ENCODE results near the gene ITM2B.
A peak's percentile ranks its signal among the peaks of the same experiment; 100 is the strongest.

ITM2B gene

DNA sequence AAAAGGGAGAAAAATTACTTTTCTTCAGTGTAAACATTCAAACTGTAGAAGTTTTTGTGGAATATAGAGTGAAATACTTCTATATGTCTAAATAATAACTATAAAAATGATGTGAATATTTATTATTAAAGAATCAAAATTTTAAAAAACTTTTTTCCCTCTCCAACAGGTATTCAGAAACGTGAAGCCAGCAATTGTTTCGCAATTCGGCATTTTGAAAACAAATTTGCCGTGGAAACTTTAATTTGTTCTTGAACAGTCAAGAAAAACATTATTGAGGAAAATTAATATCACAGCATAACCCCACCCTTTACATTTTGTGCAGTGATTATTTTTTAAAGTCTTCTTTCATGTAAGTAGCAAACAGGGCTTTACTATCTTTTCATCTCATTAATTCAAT, 28.0 kb downstream of the ITM2B start:
- DNase-seq (ENCODE audit: low read depth): no peak

DNA sequence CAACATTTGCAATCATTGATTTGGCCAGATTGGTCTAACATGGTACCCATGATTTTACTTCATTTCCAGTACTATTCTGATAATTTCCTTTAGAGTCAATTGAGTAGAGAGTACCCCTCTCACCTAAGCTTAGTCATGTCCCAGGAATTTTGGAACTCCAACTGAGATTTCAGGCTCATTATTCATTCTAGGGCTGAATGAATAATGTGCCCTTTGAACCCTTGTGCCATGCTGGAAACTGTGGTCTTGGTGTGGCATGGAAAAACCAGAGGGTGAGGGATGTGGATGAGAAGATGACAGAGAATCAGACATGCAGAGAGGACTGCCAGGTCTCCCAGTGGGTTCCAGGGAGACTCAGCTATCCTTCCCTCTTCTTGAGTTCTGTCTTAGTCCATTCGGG, 30.2 kb downstream of the ITM2B start:
- DNase-seq (ENCODE audit: low read depth): no peak

DNA sequence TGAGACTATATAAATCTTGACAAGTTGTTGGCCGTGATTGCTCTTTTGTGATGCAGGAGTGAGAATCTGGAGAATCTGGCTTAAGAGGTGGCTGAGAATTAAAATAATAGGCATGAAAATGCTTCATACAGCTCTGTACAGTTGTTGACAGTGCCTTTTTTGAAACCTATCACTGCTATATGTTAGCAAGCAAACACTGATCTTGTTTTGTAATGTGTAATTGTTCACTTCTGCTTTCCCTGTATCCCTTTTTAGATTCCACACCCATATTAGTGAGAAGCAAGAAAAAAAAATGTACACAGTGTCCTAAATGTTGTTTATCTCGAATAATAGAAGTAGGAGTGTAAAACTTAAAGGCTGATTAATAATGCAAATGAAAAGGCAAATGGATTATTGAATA, 31.1 kb downstream of the ITM2B start:
- no peak for DNase-seq (ENCODE audit: low read depth)

DNA sequence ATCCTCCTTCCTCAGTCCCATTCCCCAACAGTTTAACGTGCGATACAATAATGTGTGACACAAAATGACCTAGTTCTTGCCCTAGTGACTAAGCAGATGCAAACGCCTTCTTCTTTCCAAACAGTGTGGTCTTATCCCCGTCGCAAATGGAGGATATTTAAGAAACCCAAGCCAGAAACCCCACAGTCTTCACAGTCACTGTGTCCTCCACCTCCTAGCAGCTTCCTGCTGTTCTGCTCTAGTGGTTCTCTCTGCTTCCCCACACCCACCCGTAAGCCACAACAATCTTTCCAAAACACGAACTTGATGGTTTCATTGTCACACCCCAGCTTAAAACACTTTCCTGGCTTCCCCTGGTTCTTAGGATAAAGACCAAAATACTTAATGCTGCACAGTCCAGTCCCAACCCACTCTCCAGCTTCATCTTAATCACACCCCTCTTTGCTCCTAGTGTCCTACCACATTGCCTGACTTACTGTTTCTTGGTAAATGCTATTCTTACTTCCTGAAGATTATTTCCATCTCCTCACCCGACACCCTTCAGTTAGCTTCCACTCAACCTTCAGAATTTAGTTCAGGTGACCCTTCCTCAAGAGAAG, 32.3 kb downstream of the ITM2B start:
- no peak for DNase-seq (ENCODE audit: low read depth)

DNA sequence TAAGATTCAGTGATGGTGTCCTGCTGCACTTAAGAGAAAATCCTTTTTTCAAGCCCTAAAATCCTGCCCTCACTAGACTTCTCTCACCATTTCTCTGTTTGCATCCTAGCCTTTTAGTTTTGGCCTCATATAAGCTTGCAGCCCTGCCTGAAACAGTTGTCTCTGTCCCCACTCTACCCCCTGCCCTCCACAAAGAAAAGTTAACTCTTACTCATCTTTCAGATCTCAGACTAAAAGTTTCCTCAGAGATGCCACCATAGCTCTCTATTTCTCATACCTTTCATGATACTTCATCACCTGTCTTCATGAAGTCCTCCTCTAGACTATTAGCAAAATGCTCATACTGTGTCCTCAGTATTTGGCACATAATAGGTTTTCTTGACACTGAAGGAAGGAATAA, 33.1 kb downstream of the ITM2B start:
- DNase-seq (ENCODE audit: low read depth): no peak

DNA sequence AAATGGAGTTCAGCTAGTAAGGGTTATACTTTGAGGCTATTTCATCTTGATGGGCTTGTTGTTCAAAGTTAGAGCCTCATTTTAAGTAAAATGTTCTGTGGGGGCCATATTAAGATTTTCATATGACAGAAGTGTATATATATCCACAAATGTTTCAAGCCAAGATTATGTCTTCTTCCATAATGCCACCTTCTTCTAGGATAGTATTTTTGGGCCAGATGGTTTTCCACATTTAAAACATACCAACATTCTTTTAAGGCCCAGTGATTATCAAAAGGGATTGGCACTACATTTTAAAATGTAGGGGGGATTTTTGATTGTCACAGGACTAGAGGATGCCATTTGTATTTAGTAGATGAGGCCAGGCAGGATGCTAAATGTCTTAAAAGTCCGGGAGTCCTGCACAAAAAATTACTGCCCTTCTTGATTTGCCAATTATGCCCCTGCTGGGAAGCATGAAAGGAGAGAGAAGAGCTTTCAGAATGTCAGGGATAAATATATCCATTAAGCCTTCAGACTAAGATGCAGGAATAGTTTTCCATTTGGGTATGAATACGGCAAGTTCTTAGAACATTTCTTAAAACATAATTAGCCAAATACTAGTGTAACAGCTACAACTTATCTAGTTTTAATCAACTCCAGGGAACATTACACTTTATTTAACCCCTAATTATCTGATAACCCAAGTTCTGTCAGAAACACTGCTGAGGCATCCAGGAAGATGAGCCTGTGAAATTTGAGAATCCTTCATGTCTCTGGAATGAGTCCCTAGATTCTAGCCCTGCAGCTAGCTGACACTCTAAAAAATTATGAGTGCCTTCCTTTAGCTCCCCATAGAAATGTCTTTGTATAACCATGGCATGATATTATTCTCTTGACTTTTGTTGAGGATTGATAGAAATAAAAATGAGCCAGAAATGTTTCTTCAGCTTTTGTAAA, 34.0 kb downstream of the ITM2B start:
- DNase-seq (ENCODE audit: low read depth): no peak

DNA sequence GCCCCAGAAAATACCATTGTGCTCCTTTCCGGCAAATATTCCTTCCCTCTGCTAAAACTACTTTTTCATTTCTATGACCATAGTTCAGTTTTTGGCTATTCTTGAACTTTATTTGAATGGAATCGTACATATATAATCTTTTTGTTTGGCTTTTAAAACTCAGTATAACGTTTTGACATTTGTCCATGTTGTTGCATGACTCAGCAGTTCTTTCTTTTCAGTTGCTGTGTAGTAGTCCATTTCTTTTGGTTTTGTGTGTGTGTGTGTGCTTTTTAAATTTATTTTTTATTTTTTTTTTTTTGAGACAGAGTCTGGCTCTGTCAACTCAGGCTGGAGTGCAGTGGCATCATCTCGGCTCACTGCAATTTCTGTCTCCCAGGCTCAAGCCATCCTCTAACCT, 35.0 kb downstream of the ITM2B start:
- DNase-seq (ENCODE audit: low read depth): no peak

DNA sequence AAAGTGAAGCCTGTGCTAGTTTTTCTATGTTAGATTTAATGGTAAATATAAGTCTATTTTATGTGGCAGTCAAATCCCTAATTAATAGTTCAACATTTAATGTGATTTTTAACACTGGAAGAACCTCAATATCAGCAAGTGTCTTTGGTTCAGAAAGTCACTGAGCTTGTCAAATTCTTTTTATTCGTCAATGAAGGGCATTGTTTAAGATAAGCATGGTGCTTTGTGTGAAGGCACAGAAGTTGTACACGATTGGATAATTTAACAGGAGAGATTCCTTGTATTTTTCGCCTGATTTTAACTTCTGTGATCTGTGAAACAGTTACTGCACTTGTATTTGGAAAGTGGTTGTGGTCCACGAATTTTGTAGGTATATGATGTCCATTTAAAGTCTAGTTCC, 40.3 kb downstream of the ITM2B start:
- no peak for DNase-seq (ENCODE audit: low read depth)

DNA sequence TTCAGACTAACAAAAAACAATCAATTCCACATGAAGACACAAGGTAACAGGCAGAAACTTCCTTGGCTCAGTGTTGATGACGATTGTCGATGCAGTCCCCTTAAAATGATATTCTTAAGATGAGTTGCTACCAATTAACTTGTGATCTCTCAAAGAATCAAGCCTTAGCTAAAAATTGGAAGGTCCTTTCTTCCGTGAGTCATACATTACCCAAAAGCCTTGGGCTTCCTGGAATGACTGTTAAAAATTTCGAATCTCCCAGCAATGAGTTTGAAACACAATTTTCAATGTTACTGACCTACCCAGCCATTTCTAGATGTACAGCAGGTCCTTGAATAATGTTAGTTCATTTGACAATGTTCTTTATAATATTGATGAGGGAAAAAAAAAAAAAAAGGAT, 42.5 kb downstream of the ITM2B start:
- DNase-seq (ENCODE audit: low read depth): no peak

DNA sequence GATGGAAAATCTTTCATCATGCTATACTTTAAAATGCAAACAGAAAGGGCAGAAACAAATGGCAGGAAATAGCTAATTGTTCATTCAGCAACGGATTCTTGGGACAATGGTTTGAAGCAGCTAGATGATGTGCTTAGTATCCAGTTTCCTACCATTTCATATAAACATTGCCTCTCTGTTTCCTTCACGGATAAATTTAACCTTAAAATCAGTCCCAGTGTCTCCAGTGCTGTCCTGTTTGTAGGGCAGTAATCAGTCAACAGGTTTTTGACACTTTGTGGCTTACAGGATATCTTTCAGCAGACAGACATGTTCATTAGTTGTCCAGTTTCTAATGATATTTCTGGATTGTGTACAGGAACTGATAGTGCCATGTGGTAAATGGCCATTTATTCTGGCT, 45.8 kb downstream of the ITM2B start:
- no peak for DNase-seq (ENCODE audit: low read depth)

DNA sequence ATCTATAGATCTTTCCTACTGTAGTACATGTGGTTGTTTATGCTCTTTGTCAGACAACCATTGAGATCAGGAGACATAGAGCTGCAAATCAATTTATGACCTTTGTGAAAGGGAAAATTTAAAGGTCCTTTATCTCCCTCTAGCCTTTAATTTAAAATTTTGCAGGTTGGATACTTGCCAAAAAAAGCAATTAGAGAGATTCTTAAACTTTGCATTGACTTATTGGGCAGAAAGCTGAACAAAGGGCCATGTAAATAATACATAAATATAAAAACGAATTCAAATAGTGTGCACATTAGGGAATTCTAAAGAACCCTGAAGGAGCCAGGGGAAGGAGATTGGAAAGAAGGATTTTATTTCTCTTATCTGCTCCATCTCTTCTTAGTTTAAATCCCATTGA, 48.5 kb downstream of the ITM2B start:
- no peak for DNase-seq (ENCODE audit: low read depth)

DNA sequence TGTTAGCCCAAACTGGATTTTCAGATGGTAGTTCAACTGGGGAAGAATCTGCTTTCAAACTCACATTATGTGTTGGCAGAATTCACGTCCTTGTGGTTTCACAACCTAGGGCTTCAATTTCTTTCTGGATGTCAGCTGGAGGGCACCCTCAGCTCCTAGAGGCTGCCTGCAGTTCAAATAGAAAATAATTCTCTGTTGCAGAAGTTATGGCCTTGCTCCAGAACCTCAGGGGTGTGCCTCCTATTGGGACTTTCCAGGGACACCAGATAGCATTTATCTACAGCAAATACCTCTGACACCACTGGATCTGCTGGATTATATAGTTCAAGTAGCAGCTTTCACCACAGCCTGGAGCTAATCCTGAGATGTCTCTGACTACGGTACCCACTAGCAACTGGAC, 58.7 kb downstream of the ITM2B start:
- DNase-seq (ENCODE audit: low read depth): no peak

DNA sequence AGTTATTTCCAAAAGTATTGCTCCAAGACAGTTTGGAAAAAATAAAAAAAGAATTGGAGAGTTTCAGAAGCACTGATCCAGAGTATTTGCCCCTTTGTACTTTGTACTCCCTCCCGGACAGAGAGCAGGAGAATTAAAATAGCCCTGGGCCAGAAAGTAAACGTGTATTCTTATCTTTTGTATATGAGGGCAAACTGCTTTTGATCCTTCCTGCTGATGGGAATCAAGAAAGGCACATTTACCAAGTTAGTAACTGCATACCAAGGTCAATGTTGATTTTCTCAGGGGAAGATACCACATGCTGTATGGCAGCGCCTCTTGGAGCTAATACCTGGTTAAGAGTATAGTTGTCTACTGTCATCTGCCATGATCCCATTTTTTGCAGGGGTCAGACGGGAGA, 59.6 kb downstream of the ITM2B start:
- no peak for DNase-seq (ENCODE audit: low read depth)

DNA sequence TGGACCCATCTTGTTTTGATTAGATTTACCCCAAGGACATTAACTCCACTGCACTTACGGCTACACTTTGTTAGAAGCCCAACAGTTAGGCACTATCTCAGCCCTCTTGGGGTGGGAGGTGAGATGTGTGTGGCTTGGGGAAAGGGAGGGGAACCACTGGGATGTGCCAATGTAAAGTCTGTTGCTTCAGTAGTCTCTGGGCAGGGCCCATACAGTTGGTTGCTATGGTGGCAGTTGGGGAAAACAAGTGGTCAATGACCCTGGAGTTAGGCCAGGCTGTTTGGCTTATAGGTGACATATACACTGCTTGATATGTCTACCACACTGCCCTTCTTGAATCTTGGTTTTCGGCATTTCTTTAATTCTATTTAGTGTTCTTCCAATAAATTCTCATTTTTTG, 61.6 kb downstream of the ITM2B start:
- no peak for DNase-seq (ENCODE audit: low read depth)

DNA sequence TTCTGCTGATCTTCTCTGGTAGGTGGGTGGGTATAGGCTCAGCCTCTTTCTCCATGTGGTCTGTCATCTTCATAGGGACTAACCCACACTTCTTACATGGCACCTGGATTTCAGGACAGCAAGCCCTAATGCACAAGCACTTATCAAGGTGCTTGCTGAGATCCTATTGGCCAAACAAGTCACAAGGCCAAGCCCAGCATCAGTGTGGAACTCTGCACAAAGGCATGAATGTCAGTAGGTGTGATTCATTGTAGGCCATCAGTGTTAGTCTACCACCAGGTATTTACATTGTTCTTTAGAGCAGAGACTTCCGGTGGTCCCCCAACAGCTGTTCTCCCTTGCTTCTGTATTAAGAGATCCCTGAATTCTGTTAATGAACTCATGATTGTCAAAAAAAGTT, 62.3 kb downstream of the ITM2B start:
- no peak for DNase-seq (ENCODE audit: low read depth)

DNA sequence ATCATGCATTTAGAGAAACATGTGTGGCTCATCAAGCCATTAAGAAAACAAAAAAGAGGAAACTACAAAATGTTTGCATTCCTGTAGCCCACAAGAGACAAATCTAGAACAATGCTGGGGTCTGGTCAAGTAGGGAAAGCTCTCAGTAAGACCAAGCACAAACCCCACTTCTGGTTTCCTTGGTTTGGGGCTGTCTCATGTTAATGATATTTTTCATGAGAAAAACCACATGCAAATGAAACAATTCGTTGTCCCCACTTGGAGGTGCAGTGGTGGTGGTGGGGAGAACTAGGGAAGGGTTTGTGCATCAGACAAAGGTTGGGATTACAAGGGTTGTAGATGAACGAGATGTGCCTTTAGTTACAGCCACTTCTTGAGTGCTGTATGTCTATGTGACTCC, 63.5 kb downstream of the ITM2B start:
- DNase-seq (ENCODE audit: low read depth): no peak

DNA sequence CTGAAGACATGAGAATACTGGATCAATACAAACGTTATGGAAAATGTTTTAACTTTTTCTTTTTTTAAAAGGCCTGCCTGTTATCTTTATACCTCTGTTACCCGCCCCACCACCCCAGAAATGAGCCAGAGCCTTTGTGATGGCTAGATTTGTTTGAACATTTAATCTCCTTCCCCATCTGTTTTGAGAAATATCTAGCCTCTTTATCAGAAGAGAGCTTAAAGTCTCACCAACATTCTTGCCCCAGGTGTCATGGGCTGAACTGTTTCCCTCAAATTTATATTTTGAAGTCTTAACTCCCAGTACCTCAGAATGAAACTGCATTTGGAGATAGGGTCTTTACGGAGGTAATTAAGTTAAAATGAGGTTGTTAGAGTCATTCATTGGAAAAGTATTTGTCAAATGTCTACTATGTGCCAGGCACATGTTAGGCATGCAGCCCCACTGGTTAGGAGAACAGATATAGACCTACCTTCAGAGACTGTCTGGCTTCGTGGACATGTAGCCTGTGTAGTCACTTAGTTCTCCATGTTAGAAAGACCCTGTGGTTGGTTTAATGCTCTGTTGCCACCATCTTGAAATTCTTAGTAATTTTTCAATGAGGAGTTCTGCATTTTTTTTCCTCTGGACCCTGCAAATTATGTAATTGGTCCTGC, 64.3 kb downstream of the ITM2B start:
- no peak for DNase-seq (ENCODE audit: low read depth)

DNA sequence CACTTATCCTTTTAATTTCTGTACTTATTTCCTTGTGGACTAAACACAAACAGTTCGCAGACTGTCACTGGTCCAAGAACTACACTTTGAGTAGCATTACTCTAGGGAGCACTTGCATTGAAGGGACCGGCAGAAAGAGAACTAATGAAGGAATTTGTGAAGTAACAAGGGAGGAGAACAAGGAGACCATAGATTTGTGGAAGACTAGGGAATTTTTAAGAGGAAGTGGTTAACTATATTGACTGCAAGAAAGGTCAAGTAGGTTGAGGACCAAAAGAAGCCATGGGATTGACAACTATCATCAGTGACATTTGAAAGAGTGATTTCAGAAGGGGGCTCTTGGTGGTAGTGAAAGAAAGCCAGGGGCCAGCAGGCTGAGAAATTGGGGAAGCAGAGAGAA, 66.6 kb downstream of the ITM2B start:
- DNase-seq (ENCODE audit: low read depth): no peak

DNA sequence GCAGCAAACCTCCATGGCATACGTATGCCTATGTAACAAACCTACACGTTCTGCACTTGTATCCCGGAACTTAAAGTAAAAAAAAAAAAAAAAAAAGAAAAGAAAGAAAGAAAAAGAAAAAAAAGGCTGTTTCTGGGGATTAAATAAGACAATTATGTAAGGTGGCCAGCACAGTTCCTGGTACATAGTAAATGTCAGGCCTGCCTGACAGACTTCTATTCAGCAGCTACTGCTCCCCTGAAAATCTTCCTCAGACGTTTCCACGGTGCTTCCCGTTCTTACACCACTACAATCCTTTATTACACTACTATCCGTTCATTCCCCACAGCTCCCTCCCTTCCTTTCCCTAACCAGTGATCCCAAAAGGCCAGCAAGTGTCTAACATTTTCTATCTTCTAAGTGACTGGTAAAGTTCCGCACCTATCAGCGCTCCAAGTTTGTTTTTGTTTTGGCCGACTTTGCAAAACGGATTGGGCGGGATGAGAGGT, 69.9 kb downstream of the ITM2B start:
- peak; percentile 10 for DNase-seq (ENCODE audit: low read depth)

DNA sequence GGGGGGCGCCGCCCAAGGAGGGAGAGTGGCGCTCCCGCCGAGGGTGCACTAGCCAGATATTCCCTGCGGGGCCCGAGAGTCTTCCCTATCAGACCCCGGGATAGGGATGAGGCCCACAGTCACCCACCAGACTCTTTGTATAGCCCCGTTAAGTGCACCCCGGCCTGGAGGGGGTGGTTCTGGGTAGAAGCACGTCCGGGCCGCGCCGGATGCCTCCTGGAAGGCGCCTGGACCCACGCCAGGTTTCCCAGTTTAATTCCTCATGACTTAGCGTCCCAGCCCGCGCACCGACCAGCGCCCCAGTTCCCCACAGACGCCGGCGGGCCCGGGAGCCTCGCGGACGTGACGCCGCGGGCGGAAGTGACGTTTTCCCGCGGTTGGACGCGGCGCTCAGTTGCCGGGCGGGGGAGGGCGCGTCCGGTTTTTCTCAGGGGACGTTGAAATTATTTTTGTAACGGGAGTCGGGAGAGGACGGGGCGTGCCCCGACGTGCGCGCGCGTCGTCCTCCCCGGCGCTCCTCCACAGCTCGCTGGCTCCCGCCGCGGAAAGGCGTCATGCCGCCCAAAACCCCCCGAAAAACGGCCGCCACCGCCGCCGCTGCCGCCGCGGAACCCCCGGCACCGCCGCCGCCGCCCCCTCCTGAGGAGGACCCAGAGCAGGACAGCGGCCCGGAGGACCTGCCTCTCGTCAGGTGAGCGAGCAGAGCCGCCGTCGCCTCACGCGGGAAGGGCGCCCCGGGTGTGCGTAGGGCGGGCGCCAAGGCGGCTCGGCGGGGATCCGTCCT, 70.5 kb downstream of the ITM2B start, which contains the start of gene RB1:
Gene RB1, plus strand, starts transcription at position 393 of the 784 bp plus-strand sequence. Its CDS starts 162 bp downstream, at position 555.
- peak; percentile 46 for DNase-seq (ENCODE audit: low read depth)

DNA sequence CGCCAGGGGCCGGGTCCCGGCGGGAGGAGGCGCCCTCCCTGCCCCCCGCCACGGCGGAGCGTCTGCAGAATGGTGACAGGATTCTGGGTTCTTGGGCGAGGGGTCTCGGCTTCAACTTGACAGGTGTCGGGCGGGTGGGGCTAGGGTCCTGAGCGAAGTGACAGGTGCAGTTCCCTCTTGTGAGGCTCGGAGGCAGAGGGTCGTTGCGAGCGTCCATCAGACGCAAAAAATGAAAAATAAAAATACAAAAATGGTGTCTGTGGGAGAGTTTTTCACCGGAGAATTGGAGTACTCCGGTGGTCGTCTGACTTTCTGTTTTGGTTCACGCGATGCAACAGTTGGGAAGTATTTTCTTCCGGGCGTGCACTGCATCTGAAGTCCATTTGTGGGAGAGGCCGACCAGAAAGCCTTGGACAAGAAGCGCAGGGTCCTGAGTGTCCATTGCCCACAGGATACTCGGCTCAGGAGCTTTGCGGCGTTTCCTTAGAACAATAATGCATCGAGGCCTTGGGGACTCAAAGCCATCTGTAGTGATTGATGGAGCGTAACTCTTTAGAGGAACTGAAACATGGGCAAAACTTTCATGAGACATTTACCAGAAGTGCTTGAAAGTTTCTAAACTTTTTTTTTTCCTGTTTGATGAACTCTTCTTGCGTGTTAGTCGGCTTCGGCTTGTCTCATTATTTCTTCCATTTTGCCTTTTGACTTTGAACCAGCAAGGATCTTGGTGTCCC, 71.3 kb downstream of the ITM2B start:
- DNase-seq (ENCODE audit: low read depth): no peak

All from HS-5 (cell line).